LNCAP (cell line): ENCODE measurements around the gene TFCP2L1.

Experiments used
- TF ChIP-seq, protein P1 (sequence below): fragments of 450-650 bp; IDR thresholded peaks from 2 replicates; pipeline ENCODE4 v1.5.1; 2017; ENCODE audit warnings: mild to moderate bottlenecking

Gene TFCP2L1

DNA sequence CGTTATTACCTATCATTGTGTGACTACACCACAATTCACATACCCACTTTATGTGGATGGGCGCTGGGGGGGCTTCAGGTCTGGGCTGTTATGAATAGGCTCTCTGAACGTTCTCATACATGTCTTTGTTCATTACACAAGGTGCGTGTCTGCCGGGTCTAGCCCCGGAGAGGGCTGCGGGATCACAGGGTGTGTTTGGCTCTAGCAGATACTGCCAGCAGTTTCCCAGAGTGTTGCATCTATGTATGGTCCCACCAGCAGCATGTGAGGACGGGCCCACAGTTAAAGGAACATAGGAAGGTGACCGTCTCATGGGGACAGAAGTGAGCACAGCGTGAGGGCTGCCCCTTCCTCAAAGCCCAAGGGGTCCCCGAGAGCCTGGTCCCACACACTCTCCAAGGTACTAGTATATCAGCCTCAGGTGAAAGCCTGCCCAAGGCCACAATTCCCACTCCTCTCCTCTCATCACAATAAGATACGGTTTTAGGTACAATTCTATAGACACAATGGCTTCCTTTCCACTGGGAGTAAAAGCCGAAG, 48.8 kb downstream of the TFCP2L1 start:
- TF ChIP-seq, protein P1, sequence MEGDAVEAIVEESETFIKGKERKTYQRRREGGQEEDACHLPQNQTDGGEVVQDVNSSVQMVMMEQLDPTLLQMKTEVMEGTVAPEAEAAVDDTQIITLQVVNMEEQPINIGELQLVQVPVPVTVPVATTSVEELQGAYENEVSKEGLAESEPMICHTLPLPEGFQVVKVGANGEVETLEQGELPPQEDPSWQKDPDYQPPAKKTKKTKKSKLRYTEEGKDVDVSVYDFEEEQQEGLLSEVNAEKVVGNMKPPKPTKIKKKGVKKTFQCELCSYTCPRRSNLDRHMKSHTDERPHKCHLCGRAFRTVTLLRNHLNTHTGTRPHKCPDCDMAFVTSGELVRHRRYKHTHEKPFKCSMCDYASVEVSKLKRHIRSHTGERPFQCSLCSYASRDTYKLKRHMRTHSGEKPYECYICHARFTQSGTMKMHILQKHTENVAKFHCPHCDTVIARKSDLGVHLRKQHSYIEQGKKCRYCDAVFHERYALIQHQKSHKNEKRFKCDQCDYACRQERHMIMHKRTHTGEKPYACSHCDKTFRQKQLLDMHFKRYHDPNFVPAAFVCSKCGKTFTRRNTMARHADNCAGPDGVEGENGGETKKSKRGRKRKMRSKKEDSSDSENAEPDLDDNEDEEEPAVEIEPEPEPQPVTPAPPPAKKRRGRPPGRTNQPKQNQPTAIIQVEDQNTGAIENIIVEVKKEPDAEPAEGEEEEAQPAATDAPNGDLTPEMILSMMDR: no peak

DNA sequence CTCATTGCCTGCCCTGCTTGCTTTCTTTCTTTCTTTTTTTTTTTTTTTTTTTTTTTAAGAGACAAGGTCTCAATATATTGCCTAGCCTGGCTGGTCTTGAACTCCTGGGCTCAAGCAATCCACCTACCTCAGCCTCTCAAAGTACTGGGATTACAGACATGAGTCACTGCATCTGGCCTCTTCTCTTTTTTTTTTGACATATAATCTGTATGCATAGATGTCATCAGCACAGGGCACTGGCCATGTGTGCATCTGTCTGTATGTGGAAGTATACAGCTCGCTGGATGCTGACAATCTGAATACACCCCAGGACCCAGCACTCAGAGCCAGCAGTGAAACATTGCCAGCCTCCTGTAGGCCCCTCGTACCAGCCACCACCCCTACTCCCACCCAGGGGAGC, 49.5 kb downstream of the TFCP2L1 start:
- TF ChIP-seq, protein P1: no peak

DNA sequence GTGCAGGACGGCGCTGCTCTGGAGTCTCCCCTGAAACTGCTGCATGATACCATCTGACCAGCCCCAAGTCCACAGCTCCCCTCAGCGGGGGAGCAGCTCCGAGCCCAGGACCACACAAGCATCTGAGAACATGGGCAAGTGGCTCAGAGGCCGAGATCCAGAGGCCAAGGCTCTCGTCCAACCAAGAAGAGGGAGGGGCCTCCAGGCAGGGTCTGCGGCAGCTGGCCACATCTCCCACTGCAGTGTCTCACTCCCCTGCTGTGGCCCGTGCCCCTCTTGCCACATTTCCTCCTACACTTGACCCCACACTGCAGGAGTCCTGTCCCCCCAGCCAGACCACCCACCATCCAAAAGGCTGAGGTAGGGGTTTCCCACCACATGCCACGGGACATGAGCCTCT, 50.2 kb downstream of the TFCP2L1 start:
- TF ChIP-seq, protein P1: no peak

DNA sequence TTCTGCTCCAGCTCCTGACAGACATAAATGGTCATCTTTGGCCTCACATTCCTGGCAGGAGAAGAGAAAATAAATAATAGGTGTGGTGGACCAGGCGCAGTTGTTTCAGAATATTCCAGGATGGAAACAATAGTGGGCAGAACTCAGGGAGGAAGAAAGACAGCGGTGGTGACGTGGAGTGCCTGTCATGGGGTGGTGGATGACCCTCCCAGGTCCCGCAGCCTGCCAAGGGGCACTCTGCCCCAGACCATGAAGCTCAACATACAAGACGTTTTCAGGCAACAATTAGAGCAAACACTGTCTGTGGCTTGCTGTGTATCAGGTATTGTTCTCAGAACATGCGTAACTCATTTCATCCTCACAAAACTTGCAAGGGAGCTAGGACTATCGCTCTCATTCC, 50.9 kb downstream of the TFCP2L1 start:
- TF ChIP-seq, protein P1: no peak

- TF ChIP-seq, protein P1: no peak
These were observed 51.4 kb downstream of the TFCP2L1 start for GRCh38 chr2:121233486-121234110.

DNA sequence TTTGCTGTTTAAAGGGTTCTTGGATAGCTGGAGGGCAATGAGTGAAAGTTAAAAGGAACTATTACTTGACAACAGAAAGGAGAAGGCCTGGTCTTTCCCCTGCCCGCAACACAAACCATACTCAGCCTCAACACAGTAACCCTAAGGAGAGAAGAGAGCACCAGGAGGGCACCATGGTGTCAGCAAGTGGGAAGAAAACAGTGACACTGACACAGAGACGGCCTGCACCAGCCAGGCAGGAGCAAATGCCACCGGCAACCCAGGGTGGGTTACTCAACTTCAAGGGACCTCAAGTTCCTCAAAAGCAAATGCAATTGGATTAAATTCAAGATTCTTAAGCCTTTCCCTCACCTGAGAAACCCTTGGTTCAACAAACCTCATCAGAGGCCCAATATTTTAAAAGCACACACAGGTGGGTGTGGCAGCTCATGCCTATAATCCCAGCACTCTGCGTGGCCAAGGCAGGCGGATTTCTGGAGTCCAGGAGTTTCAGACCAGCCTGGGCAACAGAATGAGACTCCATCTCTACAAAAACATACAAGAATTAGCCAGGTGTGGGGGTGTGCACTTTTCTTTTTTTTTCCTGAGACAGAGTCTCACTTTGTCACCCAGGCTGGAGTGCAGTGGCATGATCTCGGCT, 52.3 kb downstream of the TFCP2L1 start:
- TF ChIP-seq, protein P1: no peak

GRCh38 chr2:121231385-121232000, 53.5 kb downstream of the TFCP2L1 start:
- TF ChIP-seq, protein P1: no peak
